Activated T-helper 2 cell treated with anti-CD3 and anti-CD28 coated beads, Interferon-gamma antibody, Interleukin-2, Interleukin-4, amounts not matched to agents 10 μg/mL and 5 μg/mL and 100 μg/mL, durations not matched to agents 14 hours and 24 hours and 36 hours (primary cell): ENCODE data around the gene NANOS3. TPM values are rescaled to one million over a fixed set of nuclear protein-coding genes. Genes with fewer than 3 reads are reported as not detected.

Experiments
- DNase-seq: peaks from one replicate; pipeline ENCODE4 v3.0.0; 2021; ENCODE audit warnings: low spot score
- H3K27ac Mint-ChIP-seq: one replicate; pipeline ENCODE4 v1.8.0; 2021; ENCODE audit warnings: mixed read lengths
- H3K27me3 Mint-ChIP-seq: one replicate; pipeline ENCODE4 v1.8.0; 2021; ENCODE audit warnings: low read depth, mixed read lengths
- H3K36me3 Mint-ChIP-seq: one replicate; pipeline ENCODE4 v1.8.0; 2021; ENCODE audit warnings: low read depth, mixed read lengths
- H3K4me1 Mint-ChIP-seq: one replicate; pipeline ENCODE4 v1.8.0; 2021; ENCODE audit warnings: low read depth, mixed read lengths
- H3K4me3 Mint-ChIP-seq: one replicate; pipeline ENCODE4 v1.8.0; 2021; ENCODE audit warnings: low read depth, mild to moderate bottlenecking, moderate library complexity, mixed read lengths
- H3K9me3 Mint-ChIP-seq: one replicate; pipeline ENCODE4 v1.8.0; 2021; ENCODE audit warnings: mixed read lengths
- intact Hi-C: fragments of 100-400 bp; cut with micrococcal nuclease; formaldehyde crosslinking; loops from one replicate; pipeline ENCODE4 v1.15.1; 2023
- total RNA-seq: library from RNA; stranded (reverse); gene quantifications from 2 replicates; pipeline ENCODE4 v1.2.3, GENCODE V29; 2022

NANOS3 gene
- total RNA-seq, 1 donor from 2014 or later, result 1.8 TPM

DNA sequence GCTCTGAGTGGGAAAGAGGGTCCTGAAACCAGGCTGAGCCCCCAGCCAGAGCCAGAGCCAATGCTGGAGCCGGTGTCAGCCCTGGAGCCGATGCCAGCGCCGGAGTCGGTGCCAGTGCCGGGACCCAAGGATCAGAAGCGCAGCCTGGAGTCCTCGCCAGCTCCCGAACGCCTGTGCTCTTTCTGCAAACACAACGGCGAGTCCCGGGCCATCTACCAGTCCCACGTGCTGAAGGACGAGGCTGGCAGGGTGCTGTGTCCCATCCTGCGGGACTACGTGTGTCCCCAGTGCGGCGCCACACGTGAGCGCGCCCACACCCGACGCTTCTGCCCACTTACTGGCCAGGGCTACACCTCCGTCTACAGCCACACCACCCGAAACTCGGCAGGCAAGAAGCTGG, 369 bp downstream of the NANOS3 start:
- peaks cover 24% of the 10 kb centered on the region for H3K4me1 Mint-ChIP-seq
- H3K9me3 Mint-ChIP-seq, result no peaks in the 10 kb centered on the region
- H3K27me3 Mint-ChIP-seq, result peaks cover 7% of the 10 kb centered on the region
- H3K36me3 Mint-ChIP-seq, result no peaks in the 10 kb centered on the region
- DNase-seq, result no peak
- intact Hi-C loops, result no loop called here
- H3K4me3 Mint-ChIP-seq, result no peak overlapping the region
- H3K27ac Mint-ChIP-seq, result no peak overlapping the region

GRCh38 chr19:13880059-13881043, 3.4 kb downstream of the NANOS3 start:
- Mint-ChIP-seq H3K27ac (peak overlapping the region; percentile 87), H3K27me3 (peaks cover 4% of the 10 kb centered on the region), H3K4me1 (peaks cover 24% of the 10 kb centered on the region), H3K36me3 (no peaks in the 10 kb centered on the region), H3K9me3 (no peaks in the 10 kb centered on the region), H3K4me3 (peak overlapping the region; percentile 51)
- intact Hi-C loops, result loop anchor here (1.0 to 2.0 kb wide), 6 partner anchors 72 to 257 kb away; partner anchors contain the start of genes DCAF15 and RFX1
- peak; percentile 96 for DNase-seq

GRCh38 chr19:13881251-13881691, 4.3 kb downstream of the NANOS3 start:
- H3K9me3 Mint-ChIP-seq, result no peaks in the 10 kb centered on the region
- peak overlapping the region; percentile 87 for H3K27ac Mint-ChIP-seq
- peak overlapping the region; percentile 51 for H3K4me3 Mint-ChIP-seq
- H3K27me3 Mint-ChIP-seq, result no peaks in the 10 kb centered on the region
- peaks cover 24% of the 10 kb centered on the region for H3K4me1 Mint-ChIP-seq
- H3K36me3 Mint-ChIP-seq, result no peaks in the 10 kb centered on the region
- no peak for DNase-seq
- intact Hi-C loops, result loop anchor here (2.0 kb wide), 1 partner anchor 72 kb away; the partner anchor contains the start of gene DCAF15

DNA sequence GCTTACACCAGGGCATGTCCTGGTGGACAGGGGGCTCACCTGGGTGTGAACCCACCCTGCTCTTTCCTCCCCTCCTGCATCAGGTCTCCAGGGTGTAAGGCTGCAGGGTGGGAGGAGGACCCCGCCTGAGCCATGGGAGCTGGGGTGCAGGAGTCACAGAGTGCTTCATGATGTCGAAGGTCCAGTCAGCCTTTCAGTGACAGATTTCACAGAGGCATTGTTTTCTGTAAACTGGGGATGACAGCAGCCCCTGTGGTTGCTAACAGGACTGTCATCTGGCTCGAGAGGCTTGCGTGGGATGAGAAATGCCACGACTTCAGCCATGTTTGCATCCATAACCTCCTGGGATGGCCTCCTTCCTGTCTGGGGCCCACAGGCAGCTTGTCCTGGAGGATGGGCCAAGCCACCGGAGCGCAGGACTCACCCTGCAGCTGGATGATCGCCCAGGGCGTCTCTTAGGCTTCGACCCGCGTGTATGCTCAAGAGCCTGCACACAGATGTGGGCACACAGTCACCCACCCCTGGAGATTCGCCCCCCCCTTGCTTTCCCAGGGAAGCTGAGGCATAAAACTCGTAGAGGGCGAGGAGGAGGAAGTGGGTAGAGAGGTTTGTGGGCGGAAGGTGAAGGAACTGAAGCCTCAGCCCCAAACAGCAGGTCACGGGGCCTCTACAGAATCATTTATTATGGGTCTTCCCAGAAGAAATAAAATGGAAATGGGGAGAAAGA, 4.9 kb downstream of the NANOS3 start:
- DNase-seq, result peak; percentile 32
- Mint-ChIP-seq H3K36me3 (no peaks in the 10 kb centered on the region), H3K27ac (peak overlapping the region; percentile 87), H3K4me3 (peak overlapping the region; percentile 47), H3K27me3 (no peaks in the 10 kb centered on the region), H3K4me1 (peaks cover 24% of the 10 kb centered on the region), H3K9me3 (no peaks in the 10 kb centered on the region)
- intact Hi-C loops, result loop anchor here (2.0 kb wide), 1 partner anchor 71 kb away; the partner anchor contains the start of gene DCAF15

DNA sequence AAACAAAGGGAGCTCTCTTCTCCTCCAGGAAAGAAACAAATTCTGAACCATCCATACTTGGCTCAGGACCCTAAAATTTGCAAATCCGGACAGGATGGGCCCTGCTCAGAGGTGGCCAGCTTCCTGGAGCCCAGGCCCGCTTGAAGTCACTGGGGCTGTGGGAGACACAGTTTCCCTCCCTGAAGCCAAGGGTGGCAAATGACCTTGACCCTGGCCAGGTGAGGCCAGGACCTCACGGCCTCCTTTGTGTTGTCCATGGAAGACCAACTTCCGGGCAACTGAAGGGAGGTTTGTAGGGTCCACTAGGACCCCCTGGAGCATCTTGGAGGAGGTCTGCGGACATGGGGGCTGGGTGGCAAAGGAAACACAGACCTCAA, 5.5 kb downstream of the NANOS3 start:
- Mint-ChIP-seq H3K9me3 (no peaks in the 10 kb centered on the region), H3K27ac (peak overlapping the region; percentile 87), H3K4me1 (peaks cover 24% of the 10 kb centered on the region), H3K27me3 (no peaks in the 10 kb centered on the region), H3K36me3 (no peaks in the 10 kb centered on the region), H3K4me3 (no peak overlapping the region)
- no peak for DNase-seq
- intact Hi-C loops, result no loop called here

- Mint-ChIP-seq H3K4me1 (peaks cover 24% of the 10 kb centered on the region), H3K36me3 (no peaks in the 10 kb centered on the region), H3K27me3 (no peaks in the 10 kb centered on the region), H3K27ac (no peak overlapping the region), H3K4me3 (no peak overlapping the region), H3K9me3 (no peaks in the 10 kb centered on the region)
- intact Hi-C loops, result no loop called here
- no peak for DNase-seq
These were observed 5.9 kb downstream of the NANOS3 start for GRCh38 chr19:13882836-13883235.

DNA sequence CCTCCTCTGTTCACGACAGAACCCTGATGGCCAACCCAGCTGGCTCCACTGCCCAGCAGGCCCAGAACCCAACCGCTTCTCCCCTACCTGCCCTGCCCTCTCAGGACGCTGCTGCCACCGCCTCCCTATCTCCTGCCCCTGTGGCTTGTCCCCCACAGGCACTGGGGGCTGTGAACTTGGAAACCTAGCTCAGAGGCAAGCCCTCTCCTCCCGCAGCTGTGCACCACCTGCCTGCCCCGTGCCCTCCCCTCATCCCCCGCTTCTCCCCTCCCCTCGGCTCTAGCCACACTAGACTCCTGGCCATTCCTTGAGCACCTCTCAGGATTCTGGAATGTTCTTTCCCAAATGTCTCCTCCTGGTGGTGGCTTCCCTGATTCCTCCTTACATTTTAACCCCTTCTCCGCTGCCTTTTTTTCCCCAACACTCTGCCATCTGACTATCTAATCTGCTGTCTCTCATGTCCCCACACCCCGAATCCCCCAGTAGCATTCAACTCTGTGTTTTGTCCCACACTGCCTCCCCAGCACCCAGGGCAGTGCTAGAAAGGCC, 6.7 kb downstream of the NANOS3 start:
- H3K9me3 Mint-ChIP-seq, result no peaks in the 10 kb centered on the region
- peaks cover 24% of the 10 kb centered on the region for H3K4me1 Mint-ChIP-seq
- H3K27me3 Mint-ChIP-seq, result no peaks in the 10 kb centered on the region
- DNase-seq, result no peak
- no peak overlapping the region for H3K4me3 Mint-ChIP-seq
- peak overlapping the region; percentile 28 for H3K27ac Mint-ChIP-seq
- intact Hi-C loops, result no loop called here
- no peaks in the 10 kb centered on the region for H3K36me3 Mint-ChIP-seq

DNA sequence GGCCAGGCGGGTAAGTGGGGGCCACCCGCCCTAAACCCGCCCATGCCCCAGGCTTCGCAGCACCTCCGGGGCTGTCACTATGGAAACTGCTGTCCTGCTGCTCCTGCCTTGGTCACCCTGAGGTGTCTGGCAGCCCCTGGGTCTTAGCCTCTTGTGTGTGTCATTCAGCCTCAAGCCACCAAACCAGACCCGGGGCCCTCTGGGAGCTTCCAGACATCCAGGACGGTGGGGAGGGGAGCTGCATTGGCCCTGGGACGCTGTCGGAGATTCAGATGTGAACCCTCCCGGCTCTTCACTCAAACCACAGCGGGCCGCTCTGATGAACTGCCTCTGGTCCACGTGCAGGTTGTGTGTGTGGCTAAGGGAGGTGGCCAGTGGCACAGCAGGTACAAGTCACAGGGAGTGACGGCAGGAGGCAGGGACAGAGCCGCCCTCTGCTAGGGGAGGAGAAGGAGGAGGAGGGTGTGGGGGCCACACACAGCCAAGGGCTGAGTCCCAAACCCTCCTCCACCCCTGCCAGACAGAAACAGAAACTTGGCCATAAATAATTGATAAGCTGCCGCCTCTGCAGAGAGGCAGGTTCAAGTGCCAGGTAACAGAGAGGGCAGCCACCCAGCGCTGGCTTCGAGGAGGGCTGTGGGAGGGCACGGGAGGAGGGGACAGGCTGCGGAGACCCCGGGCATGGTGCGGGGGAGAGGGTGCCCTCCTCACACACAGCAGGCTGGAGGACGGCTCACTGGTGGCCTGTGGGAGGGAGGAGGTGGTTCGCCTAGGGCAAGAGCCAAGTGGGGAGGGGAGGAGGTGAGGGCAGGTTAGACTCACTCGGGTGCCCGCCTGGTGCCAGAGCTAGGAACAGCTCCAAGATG, 8.0 kb downstream of the NANOS3 start:
- DNase-seq, result no peak
- Mint-ChIP-seq H3K27me3 (no peaks in the 10 kb centered on the region), H3K27ac (no peak overlapping the region), H3K36me3 (no peaks in the 10 kb centered on the region), H3K4me3 (no peak overlapping the region), H3K4me1 (peaks cover 24% of the 10 kb centered on the region), H3K9me3 (no peaks in the 10 kb centered on the region)
- intact Hi-C loops, result no loop called here

DNA sequence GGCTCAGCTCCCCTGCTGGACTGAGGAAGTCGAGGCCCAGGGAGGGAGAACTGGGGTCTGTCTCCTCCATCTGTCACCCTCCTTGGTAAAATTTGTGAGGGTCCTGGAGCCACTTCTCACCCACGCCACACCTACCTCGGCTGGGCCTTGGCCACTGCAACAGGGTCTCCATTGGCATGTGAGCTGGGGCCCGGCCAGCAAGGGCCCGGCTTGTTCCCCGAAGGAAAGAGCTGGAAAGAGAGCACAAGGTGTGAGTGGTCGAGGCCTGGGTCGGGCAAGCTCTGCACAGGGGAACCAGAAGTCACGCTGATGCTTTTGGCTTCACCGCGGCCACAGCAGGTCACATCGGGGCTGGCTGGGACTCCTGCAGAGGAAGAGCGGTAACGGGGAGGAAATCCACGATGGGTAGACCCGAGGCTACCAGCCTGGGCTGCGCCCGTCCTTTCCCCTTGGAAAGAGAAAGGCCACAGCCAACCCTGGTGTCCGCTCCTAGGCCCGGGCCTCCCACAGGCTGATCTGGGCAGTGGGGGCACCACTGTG, 9.0 kb downstream of the NANOS3 start:
- intact Hi-C loops, result no loop called here
- peaks cover 17% of the 10 kb centered on the region for H3K4me1 Mint-ChIP-seq
- no peak overlapping the region for H3K4me3 Mint-ChIP-seq
- H3K27me3 Mint-ChIP-seq, result no peaks in the 10 kb centered on the region
- H3K9me3 Mint-ChIP-seq, result no peaks in the 10 kb centered on the region
- no peak for DNase-seq
- no peak overlapping the region for H3K27ac Mint-ChIP-seq
- H3K36me3 Mint-ChIP-seq, result no peaks in the 10 kb centered on the region

DNA sequence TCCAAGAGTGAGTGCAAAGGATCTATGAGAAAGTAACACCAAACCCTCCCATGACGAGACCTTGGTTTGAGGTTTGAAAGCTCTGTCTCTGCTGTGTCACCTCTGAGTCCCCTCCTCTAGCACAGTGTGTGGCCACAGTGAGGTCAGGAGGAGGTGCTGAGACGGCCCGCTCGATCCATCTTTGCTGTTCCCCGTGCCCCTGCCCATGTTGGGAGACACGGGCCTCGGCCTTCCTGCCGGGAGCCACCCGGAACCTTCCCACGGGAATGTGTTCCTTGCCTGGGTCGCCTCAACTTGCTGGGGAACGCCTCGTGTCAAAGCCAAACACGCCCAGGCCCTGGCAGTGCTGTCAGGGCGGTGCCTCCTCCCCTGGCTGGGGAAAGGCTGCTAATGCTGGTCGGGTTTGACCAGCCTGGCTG, 10.1 kb downstream of the NANOS3 start:
- DNase-seq, result no peak
- intact Hi-C loops, result no loop called here

DNA sequence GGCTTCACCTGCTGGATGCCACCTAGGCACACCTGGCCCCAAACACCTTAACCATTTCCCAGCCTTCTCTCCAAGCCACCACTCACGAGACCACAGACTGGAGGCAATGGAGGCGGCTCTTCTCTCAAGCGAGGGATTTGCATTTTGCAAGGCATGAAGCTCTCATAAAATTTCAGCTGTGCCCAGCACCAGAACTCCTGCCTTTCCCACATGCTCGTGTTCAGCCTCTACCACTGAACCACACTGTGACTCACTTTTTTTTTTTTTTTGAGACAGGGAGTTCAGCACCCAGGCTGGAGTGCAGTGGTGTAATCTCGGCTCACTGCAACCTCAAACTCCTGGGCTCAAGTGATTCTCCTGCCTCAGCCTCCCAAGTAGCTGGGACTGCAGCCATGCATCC, 10.6 kb downstream of the NANOS3 start:
- Mint-ChIP-seq H3K36me3 (no peaks in the 10 kb centered on the region), H3K9me3 (no peaks in the 10 kb centered on the region), H3K4me3 (no peak overlapping the region), H3K27me3 (no peaks in the 10 kb centered on the region), H3K4me1 (peaks cover under 1% of the 10 kb centered on the region), H3K27ac (no peak overlapping the region)
- intact Hi-C loops, result no loop called here
- DNase-seq, result no peak

More for the DNA sequence above, 10.1 kb downstream of the NANOS3 start:
- Mint-ChIP-seq H3K4me1 (peaks cover 5% of the 10 kb centered on the region), H3K4me3 (no peak overlapping the region), H3K27me3 (no peaks in the 10 kb centered on the region), H3K36me3 (no peaks in the 10 kb centered on the region), H3K9me3 (no peaks in the 10 kb centered on the region), H3K27ac (no peak overlapping the region)

DNA sequence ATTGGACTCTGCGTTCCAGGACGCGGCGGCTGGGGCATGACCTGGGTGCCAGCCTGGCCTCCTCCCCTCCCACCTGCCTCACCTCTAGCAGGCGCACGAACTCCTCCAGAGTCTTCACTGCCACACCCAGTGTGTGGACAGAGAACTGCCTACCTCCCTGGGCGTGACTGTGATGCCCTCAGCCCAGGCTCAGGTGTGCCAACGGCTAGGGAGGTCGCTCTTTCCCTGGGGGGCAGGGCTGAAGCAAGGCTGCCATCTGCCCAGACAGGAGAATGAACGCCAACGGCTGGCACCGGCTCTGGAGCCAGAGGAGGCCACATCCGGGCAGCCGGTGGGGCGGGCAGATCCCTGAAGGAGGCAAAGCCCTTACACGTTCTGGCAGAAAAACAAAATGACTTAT, 11.3 kb downstream of the NANOS3 start:
- no peak overlapping the region for H3K27ac Mint-ChIP-seq
- H3K4me3 Mint-ChIP-seq, result no peak overlapping the region
- peaks cover 3% of the 10 kb centered on the region for H3K36me3 Mint-ChIP-seq
- H3K4me1 Mint-ChIP-seq, result no peaks in the 10 kb centered on the region
- no peaks in the 10 kb centered on the region for H3K27me3 Mint-ChIP-seq
- intact Hi-C loops, result no loop called here
- no peaks in the 10 kb centered on the region for H3K9me3 Mint-ChIP-seq
- DNase-seq, result no peak
